OCI-LY1 (cell line): ENCODE measurements around the gene TRIP6.

Experiments used
- H2AFZ ChIP-seq: fragments of 200-600 bp; sonication (generic), shearing (Covaris generic); 2 replicates; pipeline ENCODE4 v1.6.0; 2014; ENCODE audit warnings: antibody characterized with exemption, mild to moderate bottlenecking, low read length
- H3F3A ChIP-seq: fragments of 200-600 bp; sonication (generic), shearing (Covaris generic); 2 replicates; pipeline ENCODE4 v1.6.0; 2014; ENCODE audit warnings: mild to moderate bottlenecking, antibody characterized with exemption, low read length, moderate library complexity; ENCODE audit not compliant: insufficient read depth
- H3K27ac ChIP-seq: fragments of 200-600 bp; sonication (generic); 2 replicates; pipeline ENCODE4 v1.5.1; 2014; ENCODE audit warnings: low read length, mixed run types, mild to moderate bottlenecking, low read depth; ENCODE audit not compliant: poor library complexity, severe bottlenecking
- H3K27me3 ChIP-seq: fragments of 200-600 bp; sonication (generic); 2 replicates; pipeline ENCODE4 v1.6.0; 2014; ENCODE audit warnings: antibody characterized with exemption, mild to moderate bottlenecking, low read length, moderate library complexity; ENCODE audit not compliant: insufficient read depth
- H3K36me3 ChIP-seq: fragments of 200-600 bp; sonication (generic); 2 replicates; pipeline ENCODE4 v1.6.1; 2014; ENCODE audit warnings: mild to moderate bottlenecking, antibody characterized with exemption, low read length, moderate library complexity, mixed read lengths; ENCODE audit not compliant: insufficient read depth
- H3K4me1 ChIP-seq: fragments of 200-600 bp; sonication (generic); 2 replicates; pipeline ENCODE4 v1.5.1; 2014; ENCODE audit warnings: mild to moderate bottlenecking, low read length, moderate library complexity; ENCODE audit not compliant: insufficient read depth, severe bottlenecking
- H3K4me2 ChIP-seq: fragments of 200-600 bp; sonication (generic), shearing (Covaris generic); 2 replicates; pipeline ENCODE4 v1.6.1; 2014; ENCODE audit warnings: low read length
- H3K4me3 ChIP-seq: fragments of 200-600 bp; sonication (generic); 2 replicates; pipeline ENCODE4 v1.5.1; 2014; ENCODE audit warnings: low read length, low read depth, mild to moderate bottlenecking, mixed read lengths; ENCODE audit not compliant: poor library complexity, severe bottlenecking
- H3K79me2 ChIP-seq: fragments of 200-600 bp; shearing (Covaris generic); 2 replicates; pipeline ENCODE4 v1.6.1; 2016; ENCODE audit warnings: mixed run types, low read length, mixed read lengths; ENCODE audit not compliant: insufficient read depth
- H3K9ac ChIP-seq: fragments of 200-600 bp; sonication (generic), shearing (Covaris generic); 2 replicates; pipeline ENCODE4 v1.6.1; 2014; ENCODE audit warnings: mild to moderate bottlenecking, low read length, mixed read lengths
- H3K9me2 ChIP-seq: fragments of 200-600 bp; sonication (generic), shearing (Covaris generic); 2 replicates; pipeline ENCODE4 v1.6.1; 2014; ENCODE audit warnings: low read depth, mild to moderate bottlenecking, low read length, mixed read lengths
- H3K9me3 ChIP-seq: fragments of 200-600 bp; shearing (Covaris generic); 2 replicates; pipeline ENCODE4 v1.6.1; 2014; ENCODE audit warnings: low read length, mixed read lengths
- H4K20me1 ChIP-seq: fragments of 200-600 bp; sonication (generic), shearing (Covaris generic); 2 replicates; pipeline ENCODE4 v1.6.0; 2016; ENCODE audit warnings: mild to moderate bottlenecking, low read length; ENCODE audit not compliant: insufficient read depth
- CTCF ChIP-seq: fragments of 200-600 bp; sonication (generic), shearing (Covaris generic); IDR thresholded peaks from 2 replicates; pipeline ENCODE4 v1.5.1; 2017; ENCODE audit warnings: mild to moderate bottlenecking, antibody characterized with exemption, low read length, moderate library complexity, mixed read lengths
- EZH2 ChIP-seq: fragments of 200-600 bp; sonication (generic), shearing (Covaris generic); IDR thresholded peaks from 2 replicates; pipeline ENCODE4 v1.8.0; 2017; ENCODE audit warnings: borderline replicate concordance, mixed run types, mild to moderate bottlenecking, antibody characterized with exemption, low read length, moderate library complexity, mixed read lengths

Gene TRIP6

GRCh38 chr7:100878013-100878412 is 10.8 kb downstream of the TRIP6 start:
- Histone ChIP-seq H2AFZ (no peak overlapping the region), H3K27me3 (no peaks in the 10 kb centered on the region), H4K20me1 (peaks cover 2% of the 10 kb centered on the region; the same call in 1 of the 2 replicates), H3K27ac (no peak overlapping the region), H3F3A (no peaks in the 10 kb centered on the region), H3K4me3 (no peak overlapping the region), H3K9me3 (no peaks in the 10 kb centered on the region), H3K79me2 (peaks cover 60% of the 10 kb centered on the region), H3K9ac (peak overlapping the region; percentile 11; the same call in 1 of the 2 replicates), H3K4me2 (no peak overlapping the region; the same call in 1 of the 2 replicates), H3K9me2 (no peaks in the 10 kb centered on the region), H3K36me3 (peaks cover 67% of the 10 kb centered on the region), H3K4me1 (peaks cover 47% of the 10 kb centered on the region)
- TF ChIP-seq EZH2: no peak
- TF ChIP-seq CTCF: no peak

- Histone ChIP-seq H2AFZ (no peak overlapping the region), H3K36me3 (peaks cover 74% of the 10 kb centered on the region)
- TF ChIP-seq EZH2 (no peak), CTCF (no peak)
Observed at GRCh38 chr7:100878685-100879084, 11.5 kb downstream of the TRIP6 start.

GRCh38 chr7:100879685-100880261 is 12.6 kb downstream of the TRIP6 start:
- peaks cover 60% of the 10 kb centered on the region for H3K79me2 ChIP-seq
- H3K9me2 ChIP-seq: no peaks in the 10 kb centered on the region
- TF ChIP-seq EZH2: no peak
- TF ChIP-seq CTCF: no peak
- no peaks in the 10 kb centered on the region for H3F3A ChIP-seq
- no peak overlapping the region for H2AFZ ChIP-seq
- no peak overlapping the region for H3K4me2 ChIP-seq
- no peak overlapping the region for H3K4me3 ChIP-seq
- H3K9me3 ChIP-seq: no peaks in the 10 kb centered on the region
- H3K4me1 ChIP-seq: peaks cover 37% of the 10 kb centered on the region
- no peak overlapping the region for H3K27ac ChIP-seq
- no peaks in the 10 kb centered on the region for H3K27me3 ChIP-seq
- H3K9ac ChIP-seq: no peak overlapping the region
- H3K36me3 ChIP-seq: peaks cover 85% of the 10 kb centered on the region
- H4K20me1 ChIP-seq: peaks cover 2% of the 10 kb centered on the region; the same call in 1 of the 2 replicates

More at GRCh38 chr7:100878685-100879084, 11.5 kb downstream of the TRIP6 start:
- H3K27me3 ChIP-seq: no peaks in the 10 kb centered on the region
- peaks cover 2% of the 10 kb centered on the region; the same call in 1 of the 2 replicates for H4K20me1 ChIP-seq
- H3K27ac ChIP-seq: no peak overlapping the region
- no peak overlapping the region for H3K4me3 ChIP-seq
- H3K4me2 ChIP-seq: peak overlapping the region; percentile 3; the same call in 1 of the 2 replicates
- no peaks in the 10 kb centered on the region for H3K9me2 ChIP-seq
- H3K79me2 ChIP-seq: peaks cover 60% of the 10 kb centered on the region
- no peaks in the 10 kb centered on the region for H3K9me3 ChIP-seq
- H3F3A ChIP-seq: no peaks in the 10 kb centered on the region
- peak overlapping the region; percentile 11; the same call in 1 of the 2 replicates for H3K9ac ChIP-seq
- H3K4me1 ChIP-seq: peaks cover 47% of the 10 kb centered on the region
